ENCODE measurements around the gene STYX.

GRCh38 chr14:52802597-52802996 lies 72.6 kb downstream of the STYX start:
- no peak for TF ChIP-seq POLR2A (IDR thresholded peaks at IDR 0.05)
- no peak for TF ChIP-seq CTCF (IDR thresholded peaks at IDR 0.05)
- TF ChIP-seq EP300 (IDR thresholded peaks at IDR 0.05): no peak

Data from upper lobe of left lung (tissue), 4 donors.